Pancreas (tissue), 10 donors: ENCODE data around the gene MAS1L. TPM values are rescaled to one million over a fixed set of nuclear protein-coding genes. Genes with fewer than 3 reads are reported as not detected.

Source experiments
- ATAC-seq, 4 donors: fragments of 200-7000 bp; cut with Tn5 transposase; one replicate each; pipeline versions ENCODE4 v1.8.0 to v1.9.1; 2020; ENCODE audit warnings: mild to moderate bottlenecking in 4 of 4, moderate library complexity in 4 of 4
- DNase-seq, 6 donors: peaks; one replicate each; pipeline ENCODE4 v3.0.0-alpha.2; 2020
- FAIRE-seq: peaks from 2 replicates; lab custom pipeline; 2012; peaks lifted over from hg19 to GRCh38; lab: Jason Lieb, UNC
- H3K27ac ChIP-seq, 4 donors: fragments of 200-600 bp; sonication (generic); 1 replicate in 3 of 4; 2 replicates in 1 of 4; pipeline versions ENCODE4 v1.5.0 to v1.8.0; 2020
- H3K27me3 ChIP-seq, 4 donors: fragments of 200-600 bp; one replicate each; pipeline ENCODE4 v1.8.0; 2021
- H3K36me3 ChIP-seq, 3 donors: fragments of 200-600 bp; sonication (generic) in 1 of 3; one replicate each; pipeline versions ENCODE4 v1.5.0 to v1.8.0; 2020 to 2021
- H3K4me1 ChIP-seq, 3 donors: fragments of 200-600 bp; one replicate each; pipeline ENCODE4 v1.8.0; 2021
- H3K4me3 ChIP-seq, 4 donors: fragments of 200-600 bp; sonication (generic) in 2 of 4; one replicate each; pipeline versions ENCODE4 v1.5.0 to v1.8.0; 2020 to 2021
- H3K9me3 ChIP-seq, 4 donors: fragments of 200-600 bp; one replicate each; pipeline ENCODE4 v1.8.0; 2021
- WGBS, 2 donors: extraction: QIAGEN DNeasy Blood & Tissue Kit; methylation state at CpG; one replicate each; pipeline ENCODE4 v1.1.7; 2013; 5-methylcytosine and 5-hydroxymethylcytosine counted together
- intact Hi-C, 3 donors: fragments of 100-400 bp; cut with DNase I; formaldehyde crosslinking; loops; one replicate each; pipeline versions ENCODE4 v1.11.1 to v1.14.2; 2022
- polyA plus RNA-seq, 2 donors: library from polyadenylated mRNA; stranded (reverse); fragments of 200-250 nt; gene quantifications; one replicate each; pipeline ENCODE4 v1.2.3, GENCODE V29; 2013
- total RNA-seq, 6 donors: library from RNA; stranded (reverse); fragmentation: NEBNext Ultra II Directional in 4 of 6; extraction: Animal tissue kit (Norgen Biotek cat#: 25700) in 4 of 6; gene quantifications; one replicate each; pipeline versions ENCODE4 v1.2.1 to v1.2.4, GENCODE V29; 2021 to 2023
- TF ChIP-seq, protein P1 (sequence below), 4 donors: fragments of 200-600 bp; sonication (generic) in 3 of 4; IDR thresholded peaks; one replicate each; pipeline versions ENCODE4 v1.5.0 to v1.8.0; 2021; ENCODE audit warnings: antibody characterized with exemption in 4 of 4
- donor health status: healthy with polysubstance abuse.
- donor health status: DM: no; HTN: no; CAD: no; lungs with moderate emphysema.
- donor health status: DM: no; HTN: no; CAD: no.
- donor health status: control.
- donor health status: control.
- donor health status: Bipolar disorder and iron deficiency.
- donor health status: DM: yes; HTN: yes; CAD: no.
- donor health status: DM: no; HTN: no; CAD: no.
- donor health status: DM: no; HTN: no; CAD: no.
- donor health status: DM: yes; HTN: yes; CAD: no.

MAS1L gene
- total and polyA plus RNA-seq, 8 donors = not detected

DNA sequence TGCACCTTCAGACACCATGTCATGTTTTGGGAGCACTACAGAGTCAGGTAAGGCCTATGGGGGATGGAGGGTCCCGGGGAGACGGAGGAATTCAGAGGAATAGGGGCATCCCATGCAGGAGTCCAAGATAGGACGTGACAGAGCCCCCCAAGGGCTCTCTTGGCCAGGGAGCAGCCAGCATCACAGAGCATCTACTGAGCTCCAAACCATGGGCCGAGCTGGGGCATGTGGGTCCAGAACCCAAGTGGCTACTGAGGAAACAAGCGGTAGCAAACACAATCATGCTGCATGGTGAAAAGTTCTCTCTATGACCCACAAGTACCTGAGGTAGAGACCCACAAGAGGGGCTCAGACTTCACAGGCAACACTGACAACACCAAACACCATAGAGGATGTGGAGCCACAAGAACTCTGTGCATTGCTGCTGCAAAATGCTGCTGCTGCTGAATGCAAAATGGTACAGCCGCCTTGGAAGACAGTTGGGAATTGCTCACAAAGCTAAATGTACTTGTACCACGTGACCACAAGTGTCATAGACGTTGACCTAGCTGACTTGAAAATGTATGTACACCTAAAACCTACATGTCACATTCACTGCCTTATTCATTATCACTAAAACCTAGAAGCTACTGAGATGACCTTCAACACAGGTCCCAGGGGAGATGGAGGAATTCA, 33.4 kb upstream of the MAS1L start:
- no peak for DNase-seq
- 61 to 75% methylated on average over 8 of the region's 8 CpGs for WGBS, 2 donors
- Histone ChIP-seq H3K9me3 (no peaks in the 10 kb centered on the region), H3K27ac (no peak overlapping the region), H3K4me3 (no peak overlapping the region), H3K27me3 (no peaks in the 10 kb centered on the region), H3K4me1 (peaks cover 8 to 11% (median 11%) of the 10 kb centered on the region in 3 donors), H3K36me3 (no peaks in the 10 kb centered on the region)
- TF ChIP-seq, protein P1, sequence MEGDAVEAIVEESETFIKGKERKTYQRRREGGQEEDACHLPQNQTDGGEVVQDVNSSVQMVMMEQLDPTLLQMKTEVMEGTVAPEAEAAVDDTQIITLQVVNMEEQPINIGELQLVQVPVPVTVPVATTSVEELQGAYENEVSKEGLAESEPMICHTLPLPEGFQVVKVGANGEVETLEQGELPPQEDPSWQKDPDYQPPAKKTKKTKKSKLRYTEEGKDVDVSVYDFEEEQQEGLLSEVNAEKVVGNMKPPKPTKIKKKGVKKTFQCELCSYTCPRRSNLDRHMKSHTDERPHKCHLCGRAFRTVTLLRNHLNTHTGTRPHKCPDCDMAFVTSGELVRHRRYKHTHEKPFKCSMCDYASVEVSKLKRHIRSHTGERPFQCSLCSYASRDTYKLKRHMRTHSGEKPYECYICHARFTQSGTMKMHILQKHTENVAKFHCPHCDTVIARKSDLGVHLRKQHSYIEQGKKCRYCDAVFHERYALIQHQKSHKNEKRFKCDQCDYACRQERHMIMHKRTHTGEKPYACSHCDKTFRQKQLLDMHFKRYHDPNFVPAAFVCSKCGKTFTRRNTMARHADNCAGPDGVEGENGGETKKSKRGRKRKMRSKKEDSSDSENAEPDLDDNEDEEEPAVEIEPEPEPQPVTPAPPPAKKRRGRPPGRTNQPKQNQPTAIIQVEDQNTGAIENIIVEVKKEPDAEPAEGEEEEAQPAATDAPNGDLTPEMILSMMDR (IDR thresholded peaks at IDR 0.05) = no peak
- intact Hi-C loops = no loop called here
- FAIRE-seq = no peak
- no peak for ATAC-seq

- Histone ChIP-seq H3K4me1 (peaks cover 6 to 8% (median 7%) of the 10 kb centered on the region in 3 donors), H3K4me3 (no peak overlapping the region), H3K9me3 (no peaks in the 10 kb centered on the region), H3K27me3 (no peaks in the 10 kb centered on the region), H3K27ac (no peak overlapping the region), H3K36me3 (no peaks in the 10 kb centered on the region)
- WGBS, 2 donors = 82 to 91% methylated on average over 4 of the region's 4 CpGs
- TF ChIP-seq, protein P1 (IDR thresholded peaks at IDR 0.05) = no peak
- intact Hi-C loops = no loop called here
- DNase-seq = no peak
- ATAC-seq = no peak
- no peak for FAIRE-seq
Observed at GRCh38 chr6:29520232-29520631, 32.5 kb upstream of the MAS1L start.

DNA sequence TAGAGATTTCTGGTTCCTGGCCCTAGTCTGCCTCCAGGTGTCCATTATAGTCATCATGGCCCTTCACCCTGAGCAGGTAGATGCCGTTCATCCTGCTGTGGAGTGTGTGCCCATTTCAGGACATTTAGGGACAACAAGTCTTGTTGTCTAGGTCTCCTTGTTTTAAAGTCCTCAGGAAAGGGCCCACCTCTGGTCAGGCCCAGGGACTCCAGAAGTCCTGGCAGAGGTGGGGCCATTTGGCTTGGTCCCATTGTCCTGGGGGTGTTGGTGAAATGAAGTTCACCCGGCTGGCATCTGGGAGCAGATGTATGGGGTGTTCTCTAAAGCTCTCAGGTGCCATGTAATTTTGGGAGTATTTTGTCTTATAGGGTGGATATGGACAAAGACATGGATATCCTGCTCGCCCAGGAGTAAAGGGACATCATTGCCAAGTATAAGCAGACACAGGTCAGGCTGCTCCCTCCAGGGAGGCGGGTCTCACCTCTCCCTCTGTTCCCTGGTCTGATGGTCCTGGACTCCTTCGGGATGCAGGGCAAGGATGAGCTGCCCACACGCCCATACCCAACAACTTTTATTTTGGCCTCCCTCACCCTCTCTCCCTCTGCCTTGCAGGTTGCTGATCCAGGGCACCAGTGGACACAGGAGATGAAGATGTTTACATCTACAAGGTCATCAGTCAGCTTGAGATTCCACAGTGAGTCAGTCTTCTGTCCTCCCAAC, 31.7 kb upstream of the MAS1L start:
- ATAC-seq = no peak
- 89 to 91% methylated on average over 6 of the region's 6 CpGs for WGBS, 2 donors
- no peak for FAIRE-seq
- Histone ChIP-seq H3K27me3 (no peaks in the 10 kb centered on the region), H3K36me3 (no peaks in the 10 kb centered on the region), H3K9me3 (no peaks in the 10 kb centered on the region), H3K27ac (no peak overlapping the region), H3K4me3 (no peak overlapping the region), H3K4me1 (no peaks in the 10 kb centered on the region)
- DNase-seq = no peak
- intact Hi-C loops = no loop called here
- TF ChIP-seq, protein P1 (IDR thresholded peaks at IDR 0.05) = no peak

DNA sequence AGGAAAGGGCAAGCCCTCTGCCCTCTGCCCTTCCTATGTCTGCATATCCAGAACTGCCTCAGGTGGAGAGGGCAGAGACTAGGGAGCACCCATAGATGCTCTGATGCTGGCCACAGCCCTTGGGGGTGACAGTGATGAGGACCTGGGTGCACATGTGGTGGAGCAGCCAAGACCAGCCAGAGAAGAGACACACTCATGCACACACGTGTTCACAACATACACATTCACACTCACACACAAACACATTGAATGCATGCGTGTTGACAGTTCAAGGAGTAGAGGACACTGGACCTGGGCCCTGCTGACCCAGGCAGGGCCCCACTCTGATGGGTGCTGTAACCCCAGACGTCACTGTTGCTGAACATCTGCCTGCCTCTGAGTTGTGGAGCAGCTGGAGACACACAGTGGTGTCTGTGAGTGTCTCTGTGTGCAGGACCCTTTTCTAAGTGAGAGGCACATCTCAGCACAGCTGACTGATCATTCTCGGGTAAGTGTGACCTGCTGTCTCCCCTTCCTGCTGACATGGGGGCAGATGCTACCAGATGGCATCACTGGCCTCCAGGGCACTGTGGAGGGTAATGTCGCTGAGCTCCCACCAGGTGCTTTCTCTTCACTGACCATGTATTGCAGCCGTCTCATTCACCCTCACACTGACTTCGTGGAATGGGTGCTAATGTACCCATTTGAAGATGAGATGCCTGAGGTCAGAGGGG, 30.1 kb upstream of the MAS1L start:
- Histone ChIP-seq H3K4me1 (no peaks in the 10 kb centered on the region), H3K36me3 (no peaks in the 10 kb centered on the region), H3K4me3 (no peak overlapping the region), H3K27me3 (no peaks in the 10 kb centered on the region), H3K9me3 (no peaks in the 10 kb centered on the region), H3K27ac (no peak overlapping the region)
- FAIRE-seq (no peak), ATAC-seq (no peak), DNase-seq (no peak)
- 82 to 89% methylated on average over 7 of the region's 7 CpGs for WGBS, 2 donors
- intact Hi-C loops = no loop called here
- TF ChIP-seq, protein P1 (IDR thresholded peaks at IDR 0.05) = no peak
